ENCODE results near the gene PRKAR2B.

Gene PRKAR2B

GRCh38 chr7:107026166-107026565, 18.3 kb upstream of the PRKAR2B start:
- TF ChIP-seq, protein P1, sequence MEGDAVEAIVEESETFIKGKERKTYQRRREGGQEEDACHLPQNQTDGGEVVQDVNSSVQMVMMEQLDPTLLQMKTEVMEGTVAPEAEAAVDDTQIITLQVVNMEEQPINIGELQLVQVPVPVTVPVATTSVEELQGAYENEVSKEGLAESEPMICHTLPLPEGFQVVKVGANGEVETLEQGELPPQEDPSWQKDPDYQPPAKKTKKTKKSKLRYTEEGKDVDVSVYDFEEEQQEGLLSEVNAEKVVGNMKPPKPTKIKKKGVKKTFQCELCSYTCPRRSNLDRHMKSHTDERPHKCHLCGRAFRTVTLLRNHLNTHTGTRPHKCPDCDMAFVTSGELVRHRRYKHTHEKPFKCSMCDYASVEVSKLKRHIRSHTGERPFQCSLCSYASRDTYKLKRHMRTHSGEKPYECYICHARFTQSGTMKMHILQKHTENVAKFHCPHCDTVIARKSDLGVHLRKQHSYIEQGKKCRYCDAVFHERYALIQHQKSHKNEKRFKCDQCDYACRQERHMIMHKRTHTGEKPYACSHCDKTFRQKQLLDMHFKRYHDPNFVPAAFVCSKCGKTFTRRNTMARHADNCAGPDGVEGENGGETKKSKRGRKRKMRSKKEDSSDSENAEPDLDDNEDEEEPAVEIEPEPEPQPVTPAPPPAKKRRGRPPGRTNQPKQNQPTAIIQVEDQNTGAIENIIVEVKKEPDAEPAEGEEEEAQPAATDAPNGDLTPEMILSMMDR (conservative IDR thresholded peaks at IDR 0.05; ENCODE audit: low read length) = no peak
- H3K4me3 ChIP-seq (ENCODE audit: low read length) = no peak overlapping the region

DNA sequence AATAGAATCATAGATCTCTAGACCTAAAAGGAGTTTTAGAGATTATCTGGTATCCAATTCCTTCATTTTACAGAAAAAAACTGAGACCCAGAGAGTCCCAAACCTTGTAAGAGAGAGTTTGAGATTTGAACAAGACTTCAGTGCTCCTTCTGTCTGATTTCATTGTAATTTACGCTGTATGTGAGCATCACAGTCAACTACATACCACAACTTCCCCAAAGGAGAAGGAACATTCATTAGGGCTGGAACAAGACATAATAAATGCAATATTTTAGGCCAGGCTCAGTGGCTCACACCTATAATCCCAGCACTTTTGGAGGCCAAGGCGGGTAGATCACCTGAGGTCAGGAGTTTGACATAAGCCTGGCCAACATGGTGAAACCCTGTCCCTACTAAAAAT, 17.3 kb upstream of the PRKAR2B start:
- no peak overlapping the region for H3K4me3 ChIP-seq (ENCODE audit: low read length)
- TF ChIP-seq, protein P1 (conservative IDR thresholded peaks at IDR 0.05; ENCODE audit: low read length) = no peak
- DNase-seq (ENCODE audit: low read depth) = no peak

More at GRCh38 chr7:107026166-107026565, 18.3 kb upstream of the PRKAR2B start:
- DNase-seq (ENCODE audit: low read depth) = no peak

DNA sequence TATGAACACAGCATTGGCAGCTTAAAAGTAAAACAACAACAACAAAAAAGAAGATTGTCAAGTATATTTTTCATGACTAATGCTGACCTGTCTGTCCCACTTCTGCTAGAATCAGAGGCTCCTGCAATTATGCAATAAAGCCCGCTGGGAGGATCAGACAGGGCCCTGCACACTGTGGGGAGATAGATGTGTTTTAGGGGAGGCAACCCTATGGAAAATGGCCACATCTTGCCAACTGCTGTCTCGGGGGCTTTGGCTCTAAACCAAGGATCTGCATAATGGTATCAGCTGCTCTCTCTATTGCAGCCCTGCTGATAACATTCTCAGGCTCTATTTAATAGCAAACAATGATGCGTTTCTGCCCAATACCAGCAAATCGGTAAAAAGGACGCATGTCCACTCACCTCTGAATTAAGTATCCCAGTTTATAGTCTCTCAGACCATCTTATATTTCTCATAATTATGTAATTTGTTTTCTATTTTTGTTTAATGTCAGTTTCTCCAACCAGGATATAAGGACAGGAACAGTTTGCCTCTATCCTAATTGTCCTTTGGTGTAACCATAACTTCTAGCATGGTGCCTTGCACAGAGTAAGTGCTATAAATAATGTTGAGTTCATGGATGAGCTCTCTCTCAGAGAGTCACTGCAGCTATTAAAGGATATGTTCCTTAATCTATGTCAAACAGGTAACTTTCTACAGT, 15.3 kb upstream of the PRKAR2B start:
- no peak for DNase-seq (ENCODE audit: low read depth)
- no peak overlapping the region for H3K4me3 ChIP-seq (ENCODE audit: low read length)
- TF ChIP-seq, protein P1 (conservative IDR thresholded peaks at IDR 0.05; ENCODE audit: low read length) = no peak

DNA sequence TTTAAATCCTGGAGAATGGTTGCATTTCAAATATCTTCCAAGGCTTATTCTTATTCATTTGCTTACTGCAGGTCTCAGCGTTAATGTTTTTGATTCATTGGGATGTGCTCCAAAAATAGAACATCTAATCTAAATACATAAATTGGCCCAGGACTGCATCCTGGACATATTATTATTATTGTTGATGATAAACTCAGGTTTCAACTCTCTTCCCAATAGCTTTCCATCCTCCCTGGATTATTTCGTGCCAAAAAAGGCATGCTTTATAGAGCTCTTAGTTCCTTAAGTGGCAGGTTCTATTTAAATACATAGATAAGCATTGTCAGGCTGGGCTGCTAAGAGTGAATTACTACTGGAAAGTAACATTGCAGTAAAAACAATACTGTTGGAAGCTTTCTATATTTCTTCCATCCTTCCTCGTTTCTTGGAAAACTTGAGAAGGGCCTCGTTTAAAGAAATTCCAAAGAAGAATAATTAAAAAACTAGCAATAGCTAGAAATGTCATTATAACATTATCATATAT, 14.7 kb upstream of the PRKAR2B start:
- TF ChIP-seq, protein P1 (conservative IDR thresholded peaks at IDR 0.05; ENCODE audit: low read length) = no peak
- DNase-seq (ENCODE audit: low read depth) = no peak
- no peak overlapping the region for H3K4me3 ChIP-seq (ENCODE audit: low read length)

GRCh38 chr7:107032050-107032449, 12.5 kb upstream of the PRKAR2B start:
- no peak overlapping the region for H3K4me3 ChIP-seq (ENCODE audit: low read length)
- no peak for DNase-seq (ENCODE audit: low read depth)
- TF ChIP-seq, protein P1 (conservative IDR thresholded peaks at IDR 0.05; ENCODE audit: low read length) = no peak

GRCh38 chr7:107032720-107033438, 11.6 kb upstream of the PRKAR2B start:
- H3K4me3 ChIP-seq (ENCODE audit: low read length) = no peak overlapping the region
- TF ChIP-seq, protein P1 (conservative IDR thresholded peaks at IDR 0.05; ENCODE audit: low read length) = no peak
- no peak for DNase-seq (ENCODE audit: low read depth)

Measured in AG10803 (cell line).